Endometrium (tissue), 2 donors: ENCODE results near the gene SLC12A3.

Experiments used
- FAIRE-seq: peaks from 2 replicates; lab custom pipeline; 2012; peaks lifted over from hg19 to GRCh38; lab: Jason Lieb, UNC
- donor health status: control.
- donor health status: control.

The SLC12A3 gene

GRCh38 chr16:56864960-56865359 lies at the start of gene SLC12A3:
Gene SLC12A3, plus strand, starts transcription at chr16:56865207. Its CDS starts 29 bp downstream, at chr16:56865236.
- no peak for FAIRE-seq

- FAIRE-seq, result no peak
Observed at GRCh38 chr16:56815721-56816120, 49.3 kb upstream of the SLC12A3 start.

- FAIRE-seq, result no peak
Observed at GRCh38 chr16:56817056-56817455, 48.0 kb upstream of the SLC12A3 start.

- FAIRE-seq, result no peak
Observed at GRCh38 chr16:56817938-56818337, 47.1 kb upstream of the SLC12A3 start.

- FAIRE-seq, result no peak
Observed at GRCh38 chr16:56823081-56823733, 41.8 kb upstream of the SLC12A3 start.

GRCh38 chr16:56824331-56824730 lies 40.7 kb upstream of the SLC12A3 start:
- no peak for FAIRE-seq

GRCh38 chr16:56824804-56825203 lies 40.2 kb upstream of the SLC12A3 start:
- no peak for FAIRE-seq

GRCh38 chr16:56825826-56826225 lies 39.2 kb upstream of the SLC12A3 start:
- FAIRE-seq, result no peak

- no peak for FAIRE-seq
Observed at GRCh38 chr16:56828647-56829046, 36.4 kb upstream of the SLC12A3 start.

- FAIRE-seq, result no peak
Observed at GRCh38 chr16:56830669-56831068, 34.3 kb upstream of the SLC12A3 start.

- no peak for FAIRE-seq
Observed at GRCh38 chr16:56832768-56833167, 32.2 kb upstream of the SLC12A3 start.

GRCh38 chr16:56833243-56833970 lies 31.6 kb upstream of the SLC12A3 start:
- FAIRE-seq, result no peak

- no peak for FAIRE-seq
Observed at GRCh38 chr16:56835320-56835719, 29.7 kb upstream of the SLC12A3 start.

GRCh38 chr16:56836410-56837230 lies 28.4 kb upstream of the SLC12A3 start:
- FAIRE-seq, result no peak

- no peak for FAIRE-seq
Observed at GRCh38 chr16:56838622-56839337, 26.2 kb upstream of the SLC12A3 start.

GRCh38 chr16:56841233-56841632 lies 23.8 kb upstream of the SLC12A3 start:
- FAIRE-seq, result no peak

GRCh38 chr16:56841659-56842058 lies 23.3 kb upstream of the SLC12A3 start:
- no peak for FAIRE-seq

GRCh38 chr16:56842133-56842532 lies 22.9 kb upstream of the SLC12A3 start:
- no peak for FAIRE-seq

GRCh38 chr16:56844056-56844455 lies 21.0 kb upstream of the SLC12A3 start:
- FAIRE-seq, result no peak

GRCh38 chr16:56847173-56847910 lies 17.7 kb upstream of the SLC12A3 start:
- FAIRE-seq, result no peak
